K562 (cell line): ENCODE results near the gene SDK1. TPM values are rescaled to one million over a fixed set of nuclear protein-coding genes. Genes with fewer than 3 reads are reported as not detected.

ENCODE experiments used
- ATAC-seq: fragments of 200-7000 bp; cut with Tn5 transposase; 3 replicates; pipeline ENCODE4 v1.9.1; 2020; ENCODE audit warnings: moderate library complexity
- BruUV-seq: library from RNA; stranded (reverse); fragments of 400-500 nt; replicated peaks from 2 replicates; lab custom pipeline; 2021; lab: Mats Ljungman, UMichigan
- CTCF ChIA-PET: fragments of 300-600 bp; formaldehyde crosslinking; extraction: SDS; loops from one replicate; lab custom pipeline; 2021; ENCODE audit warnings: low intra/inter-chr PET ratio; lab: Yijun Ruan, JAX
- POLR2A ChIA-PET: fragments of 300-600, 350-650 bp; sonication (Branson Sonifier 250); formaldehyde crosslinking; extraction: SDS; loops from one replicate; lab custom pipeline; 2021; ENCODE audit warnings: antibody characterized with exemption, inconsistent platforms; lab: Yijun Ruan, JAX
- DNase-seq, 4 experiments: peaks; one replicate each; pipeline versions ENCODE4 v3.0.0 to v3.0.0-alpha.2; 2011 to 2018; ENCODE audit warnings: low spot score in 3 of 4, mixed read lengths in 3 of 4; ENCODE audit errors: extremely low read depth in 1 of 4
- FAIRE-seq: peaks from 2 replicates; lab custom pipeline; 2011; peaks lifted over from hg19 to GRCh38; lab: Jason Lieb, UNC
- H2AFZ ChIP-seq: 2 replicates; pipeline ENCODE4 v1.6.0; 2011; ENCODE audit warnings: low read depth, low read length, control low read depth, inconsistent platforms
- H3K27ac ChIP-seq: fragments of 200-600 bp; 3 replicates; pipeline ENCODE4 v1.8.0; 2011; ENCODE audit warnings: low read depth, mild to moderate bottlenecking, control low read depth, inconsistent platforms, low read length, moderate library complexity, mixed read lengths; ENCODE audit errors: extremely low read depth
- H3K27me3 ChIP-seq, 2 experiments: fragments of 300-600 bp in 1 of 2; 2 replicates in 1 of 2; 3 replicates in 1 of 2; pipeline versions ENCODE4 v1.6.0 to v1.8.0; 2011; ENCODE audit warnings: inconsistent platforms in 2 of 2, low read length in 2 of 2, mild to moderate bottlenecking in 1 of 2, mixed read lengths in 1 of 2, moderate library complexity in 1 of 2; ENCODE audit not compliant: control insufficient read depth in 2 of 2, insufficient read depth in 2 of 2
- H3K36me3 ChIP-seq: fragments of 300-600 bp; 3 replicates; pipeline ENCODE4 v1.8.0; 2011; ENCODE audit warnings: mild to moderate bottlenecking, low read length, inconsistent platforms; ENCODE audit not compliant: control insufficient read depth, insufficient read depth
- H3K4me1 ChIP-seq, 2 experiments: fragments of 200-600 bp in 1 of 2; replicated peaks in 1 of 2; 2 replicates in 1 of 2; 3 replicates in 1 of 2; pipeline versions ENCODE4 v1.5.1 to v1.8.0; 2011; ENCODE audit warnings: inconsistent platforms in 2 of 2, low read length in 2 of 2, mild to moderate bottlenecking in 1 of 2, mixed read lengths in 1 of 2, moderate library complexity in 1 of 2; ENCODE audit not compliant: control insufficient read depth in 2 of 2, insufficient read depth in 2 of 2
- H3K4me2 ChIP-seq: 2 replicates; pipeline ENCODE4 v1.6.1; 2011; ENCODE audit warnings: low read length, control low read depth, inconsistent platforms, mixed read lengths; ENCODE audit not compliant: insufficient read depth
- H3K4me3 ChIP-seq: fragments of 200-600 bp; sonication (generic), shearing (Covaris generic); 2 replicates; pipeline ENCODE4 v1.5.1; 2016; ENCODE audit warnings: control low read depth, inconsistent platforms
- H3K79me2 ChIP-seq: fragments of 200-600 bp; 3 replicates; pipeline ENCODE4 v1.8.0; 2011; ENCODE audit warnings: low read length, inconsistent platforms; ENCODE audit not compliant: control insufficient read depth, insufficient read depth
- H3K9ac ChIP-seq, 2 experiments: 2 replicates each; pipeline versions ENCODE4 v1.6.0 to v1.6.1; 2011; ENCODE audit warnings: low read depth in 2 of 2, low read length in 2 of 2, control low read depth in 1 of 2, inconsistent platforms in 1 of 2, mild to moderate bottlenecking in 1 of 2, mixed read lengths in 1 of 2; ENCODE audit not compliant: insufficient read depth in 1 of 2
- H3K9me1 ChIP-seq: one replicate; pipeline ENCODE4 v1.6.0; 2011; ENCODE audit warnings: inconsistent platforms, mild to moderate bottlenecking, low read length, moderate library complexity; ENCODE audit not compliant: control insufficient read depth, insufficient read depth
- H3K9me3 ChIP-seq: replicated peaks from 2 replicates; pipeline ENCODE4 v1.5.1; 2011; ENCODE audit warnings: low read depth, low read length, inconsistent platforms; ENCODE audit not compliant: control insufficient read depth, insufficient read depth
- H4K20me1 ChIP-seq: replicated peaks from 2 replicates; pipeline ENCODE4 v1.6.1; 2011; ENCODE audit warnings: low read length, inconsistent platforms, mixed read lengths; ENCODE audit not compliant: control insufficient read depth, insufficient read depth
- DDX20 ChIP-seq: fragments of 450-650 bp; IDR thresholded peaks from 2 replicates; pipeline ENCODE4 v1.6.1; 2016; ENCODE audit warnings: missing genetic modification characterization, low read depth, mild to moderate bottlenecking, missing compliant biosample characterization, moderate library complexity
- ELF2 ChIP-seq: fragments of 250-450 bp; sonication (Bioruptor Pico); IDR thresholded peaks from 2 replicates; pipeline ENCODE4 v1.5.0; 2021; ENCODE audit warnings: mild to moderate bottlenecking
- FIP1L1 ChIP-seq: fragments of 200-400 bp; formaldehyde crosslinking; IDR thresholded peaks from 2 replicates; pipeline ENCODE4 v1.6.1; 2018; ENCODE audit warnings: mild to moderate bottlenecking, low read depth, low read length; ENCODE audit not compliant: poor library complexity, severe bottlenecking
- HDAC2 ChIP-seq: fragments of 450-650 bp; IDR thresholded peaks from 2 replicates; pipeline ENCODE4 v1.6.1; 2016; ENCODE audit warnings: mild to moderate bottlenecking
- HNRNPH1 ChIP-seq: fragments of 200-400 bp; formaldehyde crosslinking; optimal IDR thresholded peaks from 2 replicates; pipeline ENCODE3; 2017; ENCODE audit warnings: low read depth, mild to moderate bottlenecking, low read length, moderate library complexity
- JUN ChIP-seq, 2 experiments: sonication (generic) in 1 of 2; formaldehyde crosslinking in 1 of 2; IDR thresholded peaks; 2 replicates each; pipeline versions ENCODE4 v1.6.1 to v1.8.0; 2012 to 2022; ENCODE audit warnings: borderline replicate concordance in 2 of 2, mild to moderate bottlenecking in 2 of 2, improper control_type of control experiment in 1 of 2, low read depth in 1 of 2, low read length in 1 of 2, missing genetic modification reagents in 1 of 2
- KAT8 ChIP-seq: fragments of 450-650 bp; IDR thresholded peaks from 2 replicates; pipeline ENCODE4 v1.6.1; 2016; ENCODE audit warnings: low read depth, mild to moderate bottlenecking
- NCOA6 ChIP-seq: fragments of 450-650 bp; IDR thresholded peaks from 2 replicates; pipeline ENCODE4 v1.6.1; 2017; ENCODE audit warnings: mild to moderate bottlenecking
- NEUROD1 ChIP-seq: fragments of 150-350 bp; IDR thresholded peaks from 2 replicates; pipeline ENCODE4 v1.6.1; 2014; ENCODE audit warnings: borderline replicate concordance, low read length, low read depth; ENCODE audit not compliant: partially characterized antibody
- SIN3A ChIP-seq, 2 experiments: fragments of 150-350 bp in 1 of 2; IDR thresholded peaks; 2 replicates each; pipeline ENCODE4 v1.6.1; 2011 to 2016; ENCODE audit warnings: borderline replicate concordance in 2 of 2, low read depth in 2 of 2, low read length in 2 of 2, mild to moderate bottlenecking in 2 of 2, moderate library complexity in 2 of 2; ENCODE audit not compliant: control insufficient read depth in 1 of 2
- SP2 ChIP-seq: IDR thresholded peaks from 2 replicates; pipeline ENCODE4 v1.6.1; 2011; ENCODE audit warnings: mild to moderate bottlenecking, low read depth, low read length, moderate library complexity; ENCODE audit not compliant: poor library complexity, severe bottlenecking; ENCODE audit errors: extremely low read depth
- TCF3 ChIP-seq: sonication (generic); formaldehyde crosslinking; IDR thresholded peaks from 2 replicates; pipeline ENCODE4 v1.4.0; 2020; ENCODE audit warnings: mild to moderate bottlenecking, missing genetic modification reagents
- TCFL5 ChIP-seq: fragments of 250-450 bp; sonication (Bioruptor Pico); conservative IDR thresholded peaks from 2 replicates; pipeline ENCODE4 v1.6.1; 2021; ENCODE audit warnings: mild to moderate bottlenecking, moderate library complexity, matching md5 sums
- TEAD2 ChIP-seq: fragments of 450-650 bp; IDR thresholded peaks from 2 replicates; pipeline ENCODE4 v1.6.1; 2016; ENCODE audit warnings: missing genetic modification characterization, control low read depth, missing compliant biosample characterization
- ZNF121 ChIP-seq: sonication (generic); formaldehyde crosslinking; conservative IDR thresholded peaks from 2 replicates; pipeline ENCODE4 v1.8.0; 2022; ENCODE audit warnings: missing genetic modification reagents
- ZNF263 ChIP-seq: sonication (generic); formaldehyde crosslinking; IDR thresholded peaks from 2 replicates; pipeline ENCODE4 v1.8.0; 2022; ENCODE audit warnings: mild to moderate bottlenecking, missing genetic modification reagents, borderline replicate concordance
- in situ Hi-C: fragments of 300-500 bp; cut with MboI; formaldehyde crosslinking; loops from 4 replicates; pipeline ENCODE4 v1.15.0; 2018; ENCODE audit warnings: inconsistent platforms, mixed read lengths
- intact Hi-C: fragments of 100-400 bp; cut with micrococcal nuclease; formaldehyde crosslinking; loops from 2 replicates; pipeline ENCODE4 v1.14.2; 2022
- polyA plus RNA-seq, 8 experiments: library from polyadenylated mRNA; depleted of rRNA in 4 of 8; stranded (reverse) in 5 of 8; unstranded in 3 of 8; fragments of >200 nt; fragmentation: Nextera tagmentation in 2 of 8; fragmentation: Illumina TruSeq in 1 of 8; extraction: Ambion mirVana in 2 of 8; extraction: Trizol in 1 of 8; gene quantifications; 2 replicates each; pipeline versions ENCODE4 v1.2.1 to v1.2.3, GENCODE V29; 2011 to 2014; ENCODE audit warnings: inconsistent platforms in 1 of 8, missing spikeins in 1 of 8
- total RNA-seq, 7 experiments: library from RNA; depleted of rRNA in 6 of 7; stranded (reverse); fragments of >200 nt in 6 of 7; fragmentation: Illumina TruSeq in 2 of 7; extraction: Trizol in 2 of 7; gene quantifications; 2 replicates each; pipeline versions ENCODE4 v1.2.1 to v1.2.3, GENCODE V29; 2011 to 2021; ENCODE audit warnings: low replicate concordance in 1 of 7
- TF ChIP-seq, protein P1 (sequence below): fragments of 250-450 bp; sonication (Bioruptor Pico); IDR thresholded peaks from 2 replicates; pipeline ENCODE4 v1.4.0; 2020; ENCODE audit warnings: mild to moderate bottlenecking, moderate library complexity
- TF ChIP-seq, protein P2 (sequence below), 3 experiments: fragments of 200-800 bp in 1 of 3; sonication (Bioruptor generic) in 1 of 3; sonication (generic) in 1 of 3; formaldehyde crosslinking in 1 of 3; IDR thresholded peaks; 2 replicates each; pipeline versions ENCODE4 v1.6.1 to v1.8.0; 2016 to 2022; ENCODE audit warnings: mild to moderate bottlenecking in 2 of 3, missing compliant biosample characterization in 2 of 3, missing genetic modification characterization in 2 of 3, missing genetic modification reagents in 1 of 3

The SDK1 gene
- total and polyA plus RNA-seq, 9 of the 15 experiments (the other 6 are each of a cell fraction or from before 2014, with no cell fraction given), result 0.16 TPM; not detected in 8

DNA sequence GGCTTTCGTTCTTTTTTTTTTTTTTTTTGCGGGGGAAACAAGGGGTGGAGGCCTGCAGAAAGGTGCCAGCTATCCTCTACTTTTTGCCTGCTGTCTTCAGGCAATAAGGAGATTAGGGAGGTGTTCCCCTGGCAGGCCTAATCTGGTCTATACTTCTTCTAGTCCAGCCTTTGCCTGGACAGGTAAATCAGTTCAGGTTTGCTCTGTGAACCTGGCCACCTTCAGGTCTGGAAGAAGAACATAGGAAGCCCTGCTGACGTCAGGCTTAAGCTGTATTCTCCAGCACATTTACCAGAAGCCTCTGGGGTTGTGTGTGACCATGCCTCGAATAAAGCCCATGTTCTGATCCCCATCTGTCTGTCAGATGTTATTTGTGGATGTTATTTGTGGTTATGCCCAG lies 115.4 kb downstream of the SDK1 start (continued):
- TF ChIP-seq, protein P1, sequence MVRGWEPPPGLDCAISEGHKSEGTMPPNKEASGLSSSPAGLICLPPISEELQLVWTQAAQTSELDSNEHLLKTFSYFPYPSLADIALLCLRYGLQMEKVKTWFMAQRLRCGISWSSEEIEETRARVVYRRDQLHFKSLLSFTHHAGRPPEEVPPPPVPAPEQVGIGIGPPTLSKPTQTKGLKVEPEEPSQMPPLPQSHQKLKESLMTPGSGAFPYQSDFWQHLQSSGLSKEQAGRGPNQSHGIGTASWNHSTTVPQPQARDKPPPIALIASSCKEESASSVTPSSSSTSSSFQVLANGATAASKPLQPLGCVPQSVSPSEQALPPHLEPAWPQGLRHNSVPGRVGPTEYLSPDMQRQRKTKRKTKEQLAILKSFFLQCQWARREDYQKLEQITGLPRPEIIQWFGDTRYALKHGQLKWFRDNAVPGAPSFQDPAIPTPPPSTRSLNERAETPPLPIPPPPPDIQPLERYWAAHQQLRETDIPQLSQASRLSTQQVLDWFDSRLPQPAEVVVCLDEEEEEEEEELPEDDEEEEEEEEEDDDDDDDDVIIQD (CRISPR knock-in tag), result no peak

DNA sequence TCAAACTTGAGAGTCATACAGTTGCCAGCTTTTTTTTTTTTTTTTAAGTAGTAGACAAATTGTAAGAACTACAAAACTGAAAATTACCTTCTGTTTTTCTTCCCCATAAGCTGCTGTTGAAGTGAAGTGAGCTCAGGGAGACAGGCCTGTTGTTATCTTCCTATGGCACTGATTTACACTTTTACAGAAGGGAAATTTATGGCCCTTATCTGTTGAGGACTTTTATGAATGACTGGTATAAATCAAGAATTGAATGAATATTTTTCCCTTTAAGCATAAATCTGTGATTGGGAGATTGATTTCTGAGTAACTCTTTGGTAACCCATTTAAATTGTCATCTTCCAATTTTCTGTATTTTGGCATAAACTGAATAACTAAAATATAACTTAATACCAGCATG lies 124.0 kb downstream of the SDK1 start:
- FAIRE-seq, result no peak
- H3K27me3 ChIP-seq, result no peaks in the 10 kb centered on the region
- H3K79me2 ChIP-seq, result no peaks in the 10 kb centered on the region
- H4K20me1 ChIP-seq, result no peaks in the 10 kb centered on the region
- TF ChIP-seq DDX20 (tag), result no peak
- TF ChIP-seq TCF3 (CRISPR knock-in tag), result no peak
- no peak for TF ChIP-seq ZNF263
- no peak for TF ChIP-seq NEUROD1
- TF ChIP-seq SIN3A (IDR thresholded peaks at IDR 0.05; ENCODE audit: borderline replicate concordance in 2 of 2, control insufficient read depth in 1 of 2, low read depth in 2 of 2, low read length in 2 of 2), result no peak
- no peak for TF ChIP-seq FIP1L1
- no peak for TF ChIP-seq TEAD2 (tag)
- TF ChIP-seq JUN (IDR thresholded peaks at IDR 0.05; ENCODE audit: borderline replicate concordance, low read depth, low read length), result no peak
- TF ChIP-seq JUN (CRISPR knock-in tag; IDR thresholded peaks at IDR 0.05; ENCODE audit: borderline replicate concordance), result no peak
- TF ChIP-seq SP2, result no peak
- TF ChIP-seq NCOA6, result no peak
- no peak for TF ChIP-seq HDAC2
- no peak for TF ChIP-seq KAT8
- no peak for TF ChIP-seq TCFL5 (CRISPR knock-in tag)
- TF ChIP-seq HNRNPH1, result no peak
- TF ChIP-seq, protein P2, sequence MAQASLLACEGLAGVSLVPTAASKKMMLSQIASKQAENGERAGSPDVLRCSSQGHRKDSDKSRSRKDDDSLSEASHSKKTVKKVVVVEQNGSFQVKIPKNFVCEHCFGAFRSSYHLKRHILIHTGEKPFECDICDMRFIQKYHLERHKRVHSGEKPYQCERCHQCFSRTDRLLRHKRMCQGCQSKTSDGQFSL (CRISPR knock-in tag; IDR thresholded peaks at IDR 0.05), result no peak
- TF ChIP-seq, protein P2 (tag; IDR thresholded peaks at IDR 0.05), result no peak
- no peak for TF ChIP-seq ELF2 (CRISPR knock-in tag)
- TF ChIP-seq ZNF121 (CRISPR knock-in tag), result no peak
- intact Hi-C loops, result no loop called here
- no peak overlapping the region for H2AFZ ChIP-seq
- no peak overlapping the region for H3K9ac ChIP-seq
- ChIA-PET CTCF (no interaction called here), POLR2A (no interaction called here)
- no TSS peak for BruUV-seq
- no peak overlapping the region for H3K27ac ChIP-seq
- no peak overlapping the region for H3K4me2 ChIP-seq
- no peaks in the 10 kb centered on the region for H3K4me1 ChIP-seq
- no peak for DNase-seq
- H3K9me1 ChIP-seq, result no peaks in the 10 kb centered on the region
- no peaks in the 10 kb centered on the region for H3K9me3 ChIP-seq
- H3K36me3 ChIP-seq, result no peaks in the 10 kb centered on the region
- in situ Hi-C loops, result no loop called here
- H3K4me3 ChIP-seq, result no peak overlapping the region
- no peak for ATAC-seq
